ENCODE results near the gene ARHGAP40. TPM values are rescaled to one million over a fixed set of nuclear protein-coding genes. Genes with fewer than 3 reads are reported as not detected.
A peak's percentile ranks its signal among the peaks of the same experiment; 100 is the strongest.

Gene ARHGAP40
- total RNA-seq, 1 donor from 2014 or later, result 1.1 TPM

DNA sequence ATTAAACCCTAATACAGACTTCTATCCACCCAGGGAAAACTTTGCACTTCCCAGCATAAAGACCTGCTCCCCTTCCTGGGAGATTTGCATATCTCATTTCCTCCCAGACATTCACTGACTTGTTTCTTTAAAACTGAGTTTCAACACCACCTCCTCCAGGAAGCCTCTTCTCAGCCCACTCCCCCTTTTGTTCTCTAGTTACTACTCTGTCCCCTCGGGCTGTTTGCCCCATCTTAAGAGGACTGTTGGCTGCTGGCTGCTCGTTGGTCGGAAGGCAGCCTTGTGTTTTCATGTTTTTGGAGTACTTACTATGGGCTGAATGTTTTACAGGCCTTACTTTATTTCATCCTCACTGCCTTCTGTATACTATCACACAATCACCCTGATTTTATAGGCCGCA, 6.6 kb downstream of the ARHGAP40 start:
- DNase-seq (ENCODE audit: low read depth) (no peak), FAIRE-seq (no peak)
- Histone ChIP-seq H3K36me3 (ENCODE audit: control insufficient read depth, insufficient read depth, low read length) (no peaks in the 10 kb centered on the region), H3K4me3 (ENCODE audit: low read depth, low read length) (no peak overlapping the region), H3K27me3 (ENCODE audit: control insufficient read depth, insufficient read depth, low read length) (no peaks in the 10 kb centered on the region)
- TF ChIP-seq, protein P1, sequence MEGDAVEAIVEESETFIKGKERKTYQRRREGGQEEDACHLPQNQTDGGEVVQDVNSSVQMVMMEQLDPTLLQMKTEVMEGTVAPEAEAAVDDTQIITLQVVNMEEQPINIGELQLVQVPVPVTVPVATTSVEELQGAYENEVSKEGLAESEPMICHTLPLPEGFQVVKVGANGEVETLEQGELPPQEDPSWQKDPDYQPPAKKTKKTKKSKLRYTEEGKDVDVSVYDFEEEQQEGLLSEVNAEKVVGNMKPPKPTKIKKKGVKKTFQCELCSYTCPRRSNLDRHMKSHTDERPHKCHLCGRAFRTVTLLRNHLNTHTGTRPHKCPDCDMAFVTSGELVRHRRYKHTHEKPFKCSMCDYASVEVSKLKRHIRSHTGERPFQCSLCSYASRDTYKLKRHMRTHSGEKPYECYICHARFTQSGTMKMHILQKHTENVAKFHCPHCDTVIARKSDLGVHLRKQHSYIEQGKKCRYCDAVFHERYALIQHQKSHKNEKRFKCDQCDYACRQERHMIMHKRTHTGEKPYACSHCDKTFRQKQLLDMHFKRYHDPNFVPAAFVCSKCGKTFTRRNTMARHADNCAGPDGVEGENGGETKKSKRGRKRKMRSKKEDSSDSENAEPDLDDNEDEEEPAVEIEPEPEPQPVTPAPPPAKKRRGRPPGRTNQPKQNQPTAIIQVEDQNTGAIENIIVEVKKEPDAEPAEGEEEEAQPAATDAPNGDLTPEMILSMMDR (IDR thresholded peaks at IDR 0.05; ENCODE audit: insufficient read depth, low read length, severe bottlenecking), result no peak

DNA sequence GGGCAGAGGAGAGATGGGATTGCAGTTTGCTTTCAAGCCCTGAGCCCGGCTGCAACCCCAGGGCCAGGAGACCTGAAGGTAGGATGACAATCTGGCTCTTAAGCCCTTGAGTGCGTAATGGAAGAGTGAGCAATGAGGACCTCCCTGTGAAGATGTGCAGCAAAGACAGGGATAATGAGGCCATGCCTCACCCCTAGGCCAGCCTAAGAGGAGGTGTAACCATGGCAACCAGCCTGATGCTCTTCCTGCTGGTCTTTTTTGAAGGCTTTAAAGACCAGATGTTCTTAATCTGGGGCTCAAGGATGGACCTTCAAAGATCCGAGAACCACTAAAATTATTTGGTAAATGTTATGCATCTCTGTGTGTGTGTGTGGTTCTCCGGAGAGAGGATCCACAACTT, 8.2 kb downstream of the ARHGAP40 start:
- TF ChIP-seq, protein P1 (IDR thresholded peaks at IDR 0.05; ENCODE audit: insufficient read depth, low read length, severe bottlenecking), result no peak

DNA sequence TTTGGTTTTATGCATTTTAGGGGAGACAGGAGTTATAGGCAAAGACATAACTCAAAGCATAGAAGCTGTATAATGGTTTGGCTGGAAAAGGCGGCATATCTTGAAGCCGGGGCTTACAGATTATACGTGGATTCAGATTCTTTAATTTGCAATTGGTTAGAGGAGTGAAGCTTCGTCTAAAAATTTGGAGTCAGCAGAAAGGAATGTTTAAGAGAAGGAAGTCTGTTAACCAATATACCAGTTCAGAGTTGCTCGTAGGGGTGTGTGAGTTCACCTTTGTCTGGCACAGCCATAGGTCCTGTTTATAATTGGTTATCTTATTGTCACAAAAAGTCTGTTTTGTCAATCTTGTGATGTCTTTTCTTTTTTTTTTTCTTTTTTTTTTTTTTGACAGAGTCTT, 8.9 kb downstream of the ARHGAP40 start:
- Histone ChIP-seq H3K36me3 (ENCODE audit: control insufficient read depth, insufficient read depth, low read length) (no peaks in the 10 kb centered on the region), H3K27me3 (ENCODE audit: control insufficient read depth, insufficient read depth, low read length) (no peaks in the 10 kb centered on the region), H3K4me3 (ENCODE audit: low read depth, low read length) (no peak overlapping the region)
- peak; percentile 73 for DNase-seq (ENCODE audit: low read depth)
- FAIRE-seq, result no peak
- TF ChIP-seq, protein P1 (IDR thresholded peaks at IDR 0.05; ENCODE audit: insufficient read depth, low read length, severe bottlenecking), result no peak

More for the DNA sequence above, 8.2 kb downstream of the ARHGAP40 start:
- no peaks in the 10 kb centered on the region for H3K36me3 ChIP-seq (ENCODE audit: control insufficient read depth, insufficient read depth, low read length)
- H3K4me3 ChIP-seq (ENCODE audit: low read depth, low read length), result no peak overlapping the region
- no peaks in the 10 kb centered on the region for H3K27me3 ChIP-seq (ENCODE audit: control insufficient read depth, insufficient read depth, low read length)
- FAIRE-seq (no peak), DNase-seq (ENCODE audit: low read depth) (no peak)

DNA sequence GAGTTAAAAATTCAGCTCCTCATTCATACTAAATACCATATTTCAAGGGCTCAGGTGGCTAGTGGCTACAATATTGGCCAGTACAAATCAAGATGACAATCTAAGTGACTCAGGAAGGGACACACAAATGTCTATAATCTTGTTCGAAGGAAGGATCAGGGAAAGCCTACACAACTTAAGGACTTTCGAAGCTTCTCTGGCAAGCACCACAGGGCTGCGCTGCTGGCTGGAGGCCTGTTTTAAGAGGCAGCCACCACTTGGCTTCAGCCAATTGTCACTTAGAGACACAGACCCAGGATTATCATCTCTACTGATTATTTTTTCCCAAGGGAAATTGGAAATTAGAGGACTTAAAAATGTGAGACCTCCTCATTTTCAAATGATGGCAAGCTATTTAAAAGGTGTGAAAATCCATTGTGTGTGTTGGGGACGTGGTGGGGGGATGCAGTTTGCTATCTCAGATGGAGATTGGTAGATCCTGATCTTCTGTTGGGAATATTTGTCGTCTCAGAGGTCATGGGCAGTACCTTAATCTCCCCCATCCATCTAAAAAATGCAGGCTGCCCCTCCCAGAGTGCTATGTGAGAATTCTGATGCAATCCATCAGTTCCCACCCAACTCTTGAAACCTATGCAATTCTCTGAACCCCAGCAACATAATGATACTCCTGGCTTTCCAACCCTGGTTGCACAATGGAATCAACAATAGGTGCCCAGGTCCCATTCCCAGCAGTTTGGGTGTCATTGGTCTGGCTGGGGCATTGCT, 11.3 kb downstream of the ARHGAP40 start:
- H3K36me3 ChIP-seq (ENCODE audit: control insufficient read depth, insufficient read depth, low read length), result no peaks in the 10 kb centered on the region
- FAIRE-seq, result no peak
- no peak overlapping the region for H3K4me3 ChIP-seq (ENCODE audit: low read depth, low read length)
- no peak for DNase-seq (ENCODE audit: low read depth)
- H3K27me3 ChIP-seq (ENCODE audit: control insufficient read depth, insufficient read depth, low read length), result no peaks in the 10 kb centered on the region
- TF ChIP-seq, protein P1 (IDR thresholded peaks at IDR 0.05; ENCODE audit: insufficient read depth, low read length, severe bottlenecking), result no peak

DNA sequence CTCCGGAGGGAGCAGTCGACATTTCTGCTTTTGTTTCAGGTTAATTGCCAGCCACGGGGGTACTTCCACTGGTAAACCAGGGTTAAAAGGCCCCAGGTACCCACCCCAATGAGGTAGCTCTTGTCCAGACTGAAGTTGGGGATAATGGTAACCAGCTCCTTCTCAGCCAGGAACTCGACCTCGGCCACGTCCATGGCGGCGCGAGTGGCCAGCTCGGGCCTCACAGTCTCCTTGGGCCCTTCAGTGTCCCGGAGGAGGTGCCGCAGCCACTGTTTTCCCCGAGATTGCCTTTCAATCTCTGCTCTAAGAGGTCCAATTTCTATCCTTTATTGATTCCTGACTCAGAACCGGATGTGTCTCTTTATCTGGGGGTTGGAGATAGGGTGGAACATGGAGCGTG, 13.7 kb downstream of the ARHGAP40 start:
- H3K36me3 ChIP-seq (ENCODE audit: control insufficient read depth, insufficient read depth, low read length), result no peaks in the 10 kb centered on the region
- FAIRE-seq (no peak), DNase-seq (ENCODE audit: low read depth) (no peak)
- H3K27me3 ChIP-seq (ENCODE audit: control insufficient read depth, insufficient read depth, low read length), result no peaks in the 10 kb centered on the region
- H3K4me3 ChIP-seq (ENCODE audit: low read depth, low read length), result no peak overlapping the region
- TF ChIP-seq, protein P1 (IDR thresholded peaks at IDR 0.05; ENCODE audit: insufficient read depth, low read length, severe bottlenecking), result no peak

DNA sequence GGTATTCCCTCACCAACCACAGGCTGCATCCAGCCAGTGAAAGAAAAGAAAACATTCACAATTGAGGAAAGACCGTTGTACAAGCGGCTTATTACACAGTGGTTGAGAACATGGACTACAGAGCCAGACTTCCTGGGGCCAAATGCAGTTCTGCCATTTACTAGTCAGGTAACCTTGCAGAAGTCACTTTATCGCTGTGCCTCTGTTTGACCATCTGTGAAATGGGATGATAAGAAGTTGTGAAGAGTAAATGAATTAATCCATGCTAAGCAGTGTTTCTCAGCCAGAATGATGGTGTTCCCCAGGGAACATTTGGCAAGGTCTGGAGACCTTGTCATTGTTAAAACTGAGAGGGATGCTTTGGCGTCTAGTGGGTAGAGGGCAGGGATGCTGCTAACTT, 14.8 kb downstream of the ARHGAP40 start:
- H3K27me3 ChIP-seq (ENCODE audit: control insufficient read depth, insufficient read depth, low read length), result no peaks in the 10 kb centered on the region
- H3K36me3 ChIP-seq (ENCODE audit: control insufficient read depth, insufficient read depth, low read length), result no peaks in the 10 kb centered on the region
- FAIRE-seq (no peak), DNase-seq (ENCODE audit: low read depth) (no peak)
- no peak overlapping the region for H3K4me3 ChIP-seq (ENCODE audit: low read depth, low read length)
- TF ChIP-seq, protein P1 (IDR thresholded peaks at IDR 0.05; ENCODE audit: insufficient read depth, low read length, severe bottlenecking), result no peak

Data from bronchial epithelial cell (primary cell).